ENCODE measurements around the gene COL19A1.

Gene COL19A1

DNA sequence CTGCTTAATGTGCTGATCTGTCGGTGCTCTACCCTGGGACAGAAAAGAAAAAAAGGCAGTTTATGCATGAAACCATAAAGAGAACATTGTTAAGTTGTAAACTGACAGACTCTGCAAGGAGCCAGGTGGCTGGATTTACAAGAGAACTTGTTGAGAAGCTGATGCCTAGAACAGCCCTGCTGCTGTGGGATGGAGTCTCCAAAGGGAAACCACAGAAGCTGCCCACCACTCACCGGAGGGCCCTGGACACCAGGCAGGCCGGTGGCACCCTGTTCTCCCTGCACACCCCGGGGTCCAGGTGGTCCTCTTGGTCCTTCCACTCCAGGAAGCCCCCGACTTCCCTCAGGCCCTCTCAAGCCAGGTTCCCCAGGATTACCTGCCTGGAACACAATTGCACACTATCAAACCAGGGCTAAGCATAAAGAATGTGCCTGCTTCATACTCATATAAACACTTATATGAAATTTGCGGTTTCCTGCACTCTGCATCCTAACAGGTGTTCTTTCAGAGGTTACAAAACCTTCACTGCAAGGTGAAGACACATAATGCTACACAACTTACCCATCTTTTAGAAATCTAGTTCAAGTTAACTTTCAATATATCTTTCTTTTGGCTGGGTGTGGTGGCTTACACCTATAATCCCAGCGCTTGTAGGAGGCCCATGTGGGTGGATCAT lies 368.3 kb downstream of the COL19A1 start:
- no peak for FAIRE-seq

DNA sequence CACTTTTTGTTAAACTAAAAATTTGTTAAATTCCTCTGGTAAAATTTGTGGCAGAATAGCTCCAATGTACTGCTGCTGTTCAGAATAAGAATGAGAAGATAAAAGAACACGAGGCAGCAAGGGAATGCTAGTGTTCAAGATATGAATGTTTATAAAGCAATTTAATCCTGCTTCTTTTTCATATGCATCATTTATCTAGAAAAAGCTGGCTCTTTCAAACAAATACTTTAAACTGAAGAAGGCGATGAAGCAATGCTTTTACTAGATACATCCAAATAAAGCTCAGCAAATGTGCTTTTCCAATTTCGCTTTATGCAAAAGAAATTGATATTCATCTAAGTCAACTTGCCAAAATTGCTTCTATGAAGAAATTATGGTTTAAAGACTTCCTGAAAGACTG lies 370.0 kb downstream of the COL19A1 start:
- no peak for FAIRE-seq

DNA sequence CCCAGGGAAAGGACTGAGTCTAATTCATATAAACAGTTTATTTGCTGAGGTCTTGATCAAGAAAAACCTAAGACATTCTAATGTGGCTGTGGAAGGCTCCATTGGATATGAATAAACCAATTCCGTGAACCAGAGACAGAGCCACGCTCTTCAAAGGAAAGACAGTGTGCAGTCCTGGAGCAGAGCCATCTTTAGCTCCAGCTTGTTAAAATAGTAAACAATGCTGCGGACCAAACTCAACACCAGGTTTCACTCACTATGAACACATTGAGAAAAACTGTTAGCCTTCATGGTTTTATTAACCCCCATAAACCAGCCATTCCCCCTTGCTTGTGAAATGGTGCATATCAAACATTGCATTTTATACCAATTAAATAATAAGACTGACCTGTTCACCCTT lies 374.7 kb downstream of the COL19A1 start:
- FAIRE-seq = peak; percentile 83

DNA sequence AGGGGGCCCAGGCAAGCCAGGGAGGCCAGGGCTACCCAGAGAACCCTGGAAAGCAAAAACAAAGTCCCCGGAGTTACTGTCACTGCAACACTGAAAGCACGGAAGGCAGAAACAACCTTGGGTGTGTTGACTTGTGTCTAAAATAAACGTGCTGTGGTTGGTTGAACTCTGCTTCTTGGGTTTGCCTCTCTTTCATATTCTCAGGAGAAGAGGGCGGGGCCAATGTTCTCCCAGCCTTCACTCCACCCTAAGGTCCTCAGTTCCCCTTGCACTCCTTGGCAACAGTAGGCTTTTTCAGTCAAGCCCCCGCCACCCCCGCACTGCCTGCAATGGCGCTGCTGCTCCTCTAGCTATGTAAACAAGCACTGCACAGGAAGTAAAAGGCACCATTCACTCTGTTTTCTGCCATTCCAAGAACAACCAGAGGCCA lies 375.6 kb downstream of the COL19A1 start:
- no peak for FAIRE-seq

DNA sequence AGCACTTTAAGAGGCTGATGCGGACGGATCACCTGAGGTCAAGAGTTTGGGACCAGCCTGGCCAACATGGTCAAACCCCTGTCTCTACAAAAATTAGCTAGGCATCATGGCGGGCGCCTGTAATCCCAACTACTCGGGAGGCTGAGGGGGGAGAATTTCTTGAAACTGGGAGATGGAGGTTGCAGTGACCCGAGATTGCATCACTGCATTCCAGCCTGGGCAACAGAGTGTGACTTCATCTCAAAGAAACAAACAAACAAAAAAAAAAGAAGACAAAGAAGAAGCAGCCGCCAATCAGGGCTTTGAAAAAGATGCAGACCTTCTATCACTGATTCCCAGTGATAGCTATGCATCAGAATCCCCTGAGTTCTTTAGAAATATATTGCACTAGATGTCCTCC lies 379.8 kb downstream of the COL19A1 start:
- FAIRE-seq = no peak

DNA sequence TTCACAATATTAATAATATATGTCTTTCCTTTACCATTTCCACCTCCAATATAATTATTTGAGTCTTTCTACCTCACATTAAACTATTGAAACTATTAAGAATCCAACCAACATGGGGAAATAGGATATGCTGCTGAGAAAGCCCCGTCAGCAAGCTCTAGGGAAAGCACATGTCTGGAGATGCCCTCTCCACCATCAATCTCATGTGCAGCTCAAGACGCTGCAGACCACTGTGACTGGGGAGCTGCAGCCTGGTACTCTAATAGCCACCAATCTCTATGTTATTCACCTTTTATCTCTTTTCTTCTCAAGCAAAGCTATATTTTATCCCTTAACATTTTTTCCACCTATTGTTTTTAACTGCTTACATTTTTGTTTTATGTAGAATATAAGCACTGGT lies 386.2 kb downstream of the COL19A1 start:
- no peak for FAIRE-seq

DNA sequence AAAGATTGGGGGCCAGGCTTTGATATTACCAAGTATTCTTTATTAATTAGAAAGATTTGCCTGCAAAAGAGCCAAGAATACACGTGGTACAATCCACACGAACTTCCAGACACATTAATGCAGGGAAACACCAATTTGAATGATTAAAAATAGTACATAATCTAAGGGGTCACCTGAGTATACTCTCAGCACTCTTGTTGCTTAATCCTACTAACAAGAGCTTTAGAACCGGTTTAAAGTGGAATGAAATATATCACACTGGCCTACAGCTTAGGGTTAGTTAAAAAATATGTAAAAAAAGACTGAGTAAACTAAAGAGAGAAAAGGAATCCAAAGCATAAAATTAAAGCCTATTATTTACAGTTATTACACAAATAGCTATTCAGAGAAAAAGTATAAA lies 387.6 kb downstream of the COL19A1 start:
- FAIRE-seq = no peak

DNA sequence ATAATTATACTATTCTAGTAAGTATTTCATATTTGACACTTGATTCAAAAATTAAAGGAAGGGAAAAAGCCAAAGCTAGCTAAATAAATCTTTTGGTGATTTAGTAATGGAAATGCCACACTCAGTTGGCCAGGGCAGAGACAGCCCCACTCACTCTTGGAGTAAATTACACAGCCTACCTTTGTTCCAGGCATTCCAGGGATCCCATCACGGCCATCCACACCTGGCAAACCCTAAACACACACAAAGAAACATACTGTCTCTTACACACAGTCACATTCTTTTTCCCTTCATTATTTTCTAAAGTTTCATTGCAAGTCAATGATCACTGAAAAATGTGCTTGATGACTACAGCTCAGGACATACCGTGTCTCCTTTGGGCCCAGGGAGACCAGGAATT lies 388.4 kb downstream of the COL19A1 start:
- FAIRE-seq = no peak

DNA sequence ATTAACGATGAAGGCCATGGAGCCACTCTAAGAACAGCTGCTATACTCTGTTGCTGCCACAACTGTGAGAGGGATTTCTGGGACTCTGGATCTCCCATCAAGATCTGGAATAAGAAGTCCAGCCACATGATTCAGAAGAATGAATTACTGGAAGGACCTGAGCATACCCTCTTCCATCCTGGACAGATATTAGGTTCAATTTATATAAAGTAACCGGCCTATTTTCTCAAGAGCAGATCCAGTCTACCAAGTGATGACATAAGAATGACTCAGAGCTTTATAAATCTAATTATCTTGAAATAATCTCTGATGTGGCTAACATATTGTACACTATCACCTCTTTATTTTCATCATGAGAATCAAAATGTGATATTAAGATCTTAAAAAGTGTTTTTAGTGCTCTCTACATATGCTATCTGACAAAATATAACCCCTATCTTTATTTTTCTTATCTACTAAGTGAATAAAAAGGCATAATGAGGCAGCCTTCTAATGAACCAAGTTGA lies 391.5 kb downstream of the COL19A1 start:
- no peak for FAIRE-seq

DNA sequence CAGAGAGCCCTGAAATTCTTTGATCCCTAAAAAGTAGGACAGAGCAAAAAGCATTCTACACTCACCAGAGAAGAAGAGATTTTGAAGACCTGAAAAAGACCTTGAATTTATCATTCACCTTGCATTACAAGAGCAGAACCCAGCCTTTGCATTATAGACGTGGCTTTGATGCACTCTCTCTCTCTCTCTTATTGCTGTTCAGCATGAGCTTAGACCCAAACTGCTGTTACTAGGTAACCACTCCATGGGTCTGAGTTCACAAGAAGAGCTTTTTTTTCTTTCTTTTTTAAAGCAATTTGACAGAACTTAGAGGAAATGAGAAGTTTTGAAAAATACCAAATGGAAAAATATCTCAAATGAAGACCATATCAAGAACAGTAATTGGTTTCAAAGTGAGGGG lies 392.1 kb downstream of the COL19A1 start:
- FAIRE-seq = no peak
